Measurements from ENCODE around the gene SLCO1B3.

Gene SLCO1B3

DNA sequence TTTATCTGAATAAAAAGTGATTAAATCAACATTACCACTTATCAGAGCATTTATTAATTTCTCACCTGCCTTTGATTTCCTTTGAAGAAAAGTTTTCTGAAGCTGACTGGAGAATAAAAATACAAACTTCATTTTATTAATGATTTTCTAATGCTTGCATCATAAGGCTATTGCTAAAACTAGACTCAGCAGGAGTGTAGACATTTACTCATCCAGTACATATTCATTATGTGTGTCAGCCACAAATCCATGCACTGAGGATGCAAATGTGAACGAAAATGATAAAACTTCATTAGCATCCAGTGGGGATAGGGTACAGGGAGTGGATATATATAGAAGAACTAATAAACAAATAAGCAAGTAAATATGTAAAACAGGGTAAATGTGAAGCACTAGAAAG, 74.6 kb downstream of the SLCO1B3 start:
- Histone ChIP-seq H3K4me2 (ENCODE audit: low read length) (no peak overlapping the region), H4K20me1 (ENCODE audit: control insufficient read depth, insufficient read depth, low read depth, low read length) (no peaks in the 10 kb centered on the region), H3K79me2 (ENCODE audit: control insufficient read depth, low read length) (no peaks in the 10 kb centered on the region), H3F3A (ENCODE audit: control insufficient read depth, insufficient read depth) (no peaks in the 10 kb centered on the region), H3K27ac (ENCODE audit: low read depth, low read length) (no peak overlapping the region), H3K4me1 (ENCODE audit: control insufficient read depth, low read length) (no peaks in the 10 kb centered on the region), H3K27me3 (ENCODE audit: control insufficient read depth, low read length) (no peaks in the 10 kb centered on the region), H3K36me3 (ENCODE audit: control insufficient read depth, low read length) (no peaks in the 10 kb centered on the region), H3K9me3 (ENCODE audit: control insufficient read depth, insufficient read depth, low read length) (no peaks in the 10 kb centered on the region), H3K9me2 (replicated peaks; ENCODE audit: control insufficient read depth, low read length) (no peaks in the 10 kb centered on the region), H3K4me3 (ENCODE audit: low read length) (no peak overlapping the region)
- TF ChIP-seq EZH2phosphoT487 (IDR thresholded peaks at IDR 0.05; ENCODE audit: borderline replicate concordance, low read length), result no peak
- TF ChIP-seq, protein P1, sequence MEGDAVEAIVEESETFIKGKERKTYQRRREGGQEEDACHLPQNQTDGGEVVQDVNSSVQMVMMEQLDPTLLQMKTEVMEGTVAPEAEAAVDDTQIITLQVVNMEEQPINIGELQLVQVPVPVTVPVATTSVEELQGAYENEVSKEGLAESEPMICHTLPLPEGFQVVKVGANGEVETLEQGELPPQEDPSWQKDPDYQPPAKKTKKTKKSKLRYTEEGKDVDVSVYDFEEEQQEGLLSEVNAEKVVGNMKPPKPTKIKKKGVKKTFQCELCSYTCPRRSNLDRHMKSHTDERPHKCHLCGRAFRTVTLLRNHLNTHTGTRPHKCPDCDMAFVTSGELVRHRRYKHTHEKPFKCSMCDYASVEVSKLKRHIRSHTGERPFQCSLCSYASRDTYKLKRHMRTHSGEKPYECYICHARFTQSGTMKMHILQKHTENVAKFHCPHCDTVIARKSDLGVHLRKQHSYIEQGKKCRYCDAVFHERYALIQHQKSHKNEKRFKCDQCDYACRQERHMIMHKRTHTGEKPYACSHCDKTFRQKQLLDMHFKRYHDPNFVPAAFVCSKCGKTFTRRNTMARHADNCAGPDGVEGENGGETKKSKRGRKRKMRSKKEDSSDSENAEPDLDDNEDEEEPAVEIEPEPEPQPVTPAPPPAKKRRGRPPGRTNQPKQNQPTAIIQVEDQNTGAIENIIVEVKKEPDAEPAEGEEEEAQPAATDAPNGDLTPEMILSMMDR (IDR thresholded peaks at IDR 0.05; ENCODE audit: low read depth, low read length, poor library complexity, severe bottlenecking), result no peak

DNA sequence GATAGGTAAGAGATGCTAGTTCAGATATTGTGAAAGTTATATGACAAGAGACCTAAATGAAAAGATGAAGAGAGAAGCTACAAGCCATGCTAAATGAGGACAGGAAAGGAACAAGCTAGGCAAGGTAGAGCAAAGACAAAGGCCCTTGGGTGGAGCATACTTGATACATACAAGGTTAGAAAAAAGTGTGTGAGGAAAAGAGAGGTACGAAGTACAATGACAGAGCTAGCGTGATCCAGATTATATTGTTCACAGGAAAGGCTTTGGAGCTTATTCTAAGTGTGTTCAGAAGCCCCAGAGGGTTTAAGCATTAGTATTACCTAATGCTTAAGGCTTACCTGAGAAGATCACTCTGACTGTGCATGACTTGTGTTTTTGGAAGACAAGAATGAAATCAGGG, 75.0 kb downstream of the SLCO1B3 start:
- Histone ChIP-seq H3K9me2 (replicated peaks; ENCODE audit: control insufficient read depth, low read length) (no peaks in the 10 kb centered on the region), H3K27ac (ENCODE audit: low read depth, low read length) (no peak overlapping the region), H4K20me1 (ENCODE audit: control insufficient read depth, insufficient read depth, low read depth, low read length) (no peaks in the 10 kb centered on the region), H3K79me2 (ENCODE audit: control insufficient read depth, low read length) (no peaks in the 10 kb centered on the region), H3K4me2 (ENCODE audit: low read length) (no peak overlapping the region), H3K27me3 (ENCODE audit: control insufficient read depth, low read length) (no peaks in the 10 kb centered on the region), H3K36me3 (ENCODE audit: control insufficient read depth, low read length) (no peaks in the 10 kb centered on the region), H3K9me3 (ENCODE audit: control insufficient read depth, insufficient read depth, low read length) (no peaks in the 10 kb centered on the region), H3F3A (ENCODE audit: control insufficient read depth, insufficient read depth) (no peaks in the 10 kb centered on the region), H3K4me1 (ENCODE audit: control insufficient read depth, low read length) (no peaks in the 10 kb centered on the region), H3K4me3 (ENCODE audit: low read length) (no peak overlapping the region)
- TF ChIP-seq, protein P1 (IDR thresholded peaks at IDR 0.05; ENCODE audit: low read depth, low read length, poor library complexity, severe bottlenecking), result no peak
- TF ChIP-seq EZH2phosphoT487 (IDR thresholded peaks at IDR 0.05; ENCODE audit: borderline replicate concordance, low read length), result no peak

DNA sequence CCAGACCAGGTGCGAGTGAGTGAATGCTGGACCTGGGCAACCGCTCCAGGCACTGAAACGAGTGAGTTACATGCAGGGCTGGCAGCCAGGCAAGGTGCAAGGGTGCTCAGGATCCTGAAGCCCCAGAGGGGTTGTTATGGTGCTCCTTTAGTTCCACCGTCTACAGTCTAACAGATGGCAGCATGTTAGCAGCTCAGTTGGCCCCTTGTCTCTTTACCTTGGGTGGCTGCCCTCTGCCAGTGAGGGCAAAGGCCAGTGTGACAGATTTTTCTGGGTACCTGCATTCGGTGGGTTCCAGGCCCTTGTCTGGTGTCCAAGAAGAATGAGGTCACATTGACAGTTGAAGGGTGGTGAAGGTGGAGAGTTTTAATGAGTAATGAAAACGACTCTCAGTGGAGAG, 106.8 kb downstream of the SLCO1B3 start:
- Histone ChIP-seq H3K4me1 (ENCODE audit: control insufficient read depth, low read length) (no peaks in the 10 kb centered on the region), H4K20me1 (ENCODE audit: control insufficient read depth, insufficient read depth, low read depth, low read length) (no peaks in the 10 kb centered on the region), H3K36me3 (ENCODE audit: control insufficient read depth, low read length) (no peaks in the 10 kb centered on the region), H3K27ac (ENCODE audit: low read depth, low read length) (no peak overlapping the region), H3K9me3 (ENCODE audit: control insufficient read depth, insufficient read depth, low read length) (no peaks in the 10 kb centered on the region), H3K9me2 (replicated peaks; ENCODE audit: control insufficient read depth, low read length) (no peaks in the 10 kb centered on the region), H3K27me3 (ENCODE audit: control insufficient read depth, low read length) (no peaks in the 10 kb centered on the region), H3K79me2 (ENCODE audit: control insufficient read depth, low read length) (no peaks in the 10 kb centered on the region), H3K4me3 (ENCODE audit: low read length) (no peak overlapping the region), H3K4me2 (ENCODE audit: low read length) (no peak overlapping the region), H3F3A (ENCODE audit: control insufficient read depth, insufficient read depth) (no peaks in the 10 kb centered on the region)
- no peak for TF ChIP-seq EZH2phosphoT487 (IDR thresholded peaks at IDR 0.05; ENCODE audit: borderline replicate concordance, low read length)

DNA sequence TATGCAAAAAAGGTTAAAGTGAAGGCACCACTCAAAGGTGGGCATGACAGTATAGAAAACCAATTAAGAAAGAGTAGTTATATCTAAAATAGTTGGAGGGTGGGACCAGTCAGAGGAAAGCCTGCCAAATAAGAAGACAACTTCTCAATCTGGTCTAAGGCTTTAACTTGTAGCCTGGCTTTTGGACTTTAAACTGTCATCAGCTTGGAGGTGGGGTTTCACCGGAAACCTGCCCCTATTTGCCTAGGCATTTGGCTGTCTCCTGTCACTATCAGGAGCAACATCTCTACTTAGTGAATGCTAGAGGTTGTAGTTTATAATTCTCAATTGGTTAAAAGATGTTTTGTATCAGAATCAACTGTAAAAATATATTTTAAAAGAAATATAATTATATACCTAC, 107.3 kb downstream of the SLCO1B3 start:
- no peaks in the 10 kb centered on the region for H3K27me3 ChIP-seq (ENCODE audit: control insufficient read depth, low read length)
- no peaks in the 10 kb centered on the region for H3K4me1 ChIP-seq (ENCODE audit: control insufficient read depth, low read length)
- no peak overlapping the region for H3K4me2 ChIP-seq (ENCODE audit: low read length)
- no peaks in the 10 kb centered on the region for H3K36me3 ChIP-seq (ENCODE audit: control insufficient read depth, low read length)
- no peaks in the 10 kb centered on the region for H3K9me3 ChIP-seq (ENCODE audit: control insufficient read depth, insufficient read depth, low read length)
- no peaks in the 10 kb centered on the region for H3F3A ChIP-seq (ENCODE audit: control insufficient read depth, insufficient read depth)
- TF ChIP-seq, protein P1 (IDR thresholded peaks at IDR 0.05; ENCODE audit: low read depth, low read length, poor library complexity, severe bottlenecking), result no peak
- TF ChIP-seq EZH2phosphoT487 (IDR thresholded peaks at IDR 0.05; ENCODE audit: borderline replicate concordance, low read length), result no peak
- no peak overlapping the region for H3K4me3 ChIP-seq (ENCODE audit: low read length)
- H3K9me2 ChIP-seq (replicated peaks; ENCODE audit: control insufficient read depth, low read length), result no peaks in the 10 kb centered on the region
- no peaks in the 10 kb centered on the region for H4K20me1 ChIP-seq (ENCODE audit: control insufficient read depth, insufficient read depth, low read depth, low read length)
- H3K79me2 ChIP-seq (ENCODE audit: control insufficient read depth, low read length), result no peaks in the 10 kb centered on the region
- H3K27ac ChIP-seq (ENCODE audit: low read depth, low read length), result no peak overlapping the region
